ENCODE data around the gene FOXP3.

FOXP3 gene

GRCh38 chrX:49286136-49286535, 21.6 kb upstream of the FOXP3 start:
- no peaks in the 10 kb centered on the region for H3K36me3 Mint-ChIP-seq (ENCODE audit: low read depth)

GRCh38 chrX:49284212-49284611, 19.7 kb upstream of the FOXP3 start:
- Mint-ChIP-seq H3K4me3 (no peak overlapping the region), H3K4me1 (ENCODE audit: low read depth) (peaks cover 41% of the 10 kb centered on the region), H3K27me3 (peaks cover 32% of the 10 kb centered on the region), H3K27ac (no peak overlapping the region), H3K9me3 (no peaks in the 10 kb centered on the region), H3K36me3 (ENCODE audit: low read depth) (no peaks in the 10 kb centered on the region)
- no peak for DNase-seq

More at GRCh38 chrX:49286136-49286535, 21.6 kb upstream of the FOXP3 start:
- peaks cover 35% of the 10 kb centered on the region for H3K27me3 Mint-ChIP-seq
- peaks cover 32% of the 10 kb centered on the region for H3K4me1 Mint-ChIP-seq (ENCODE audit: low read depth)
- no peak overlapping the region for H3K4me3 Mint-ChIP-seq
- DNase-seq = peak; percentile 16
- no peaks in the 10 kb centered on the region for H3K9me3 Mint-ChIP-seq
- H3K27ac Mint-ChIP-seq = no peak overlapping the region

- H3K27me3 Mint-ChIP-seq = peaks cover 30% of the 10 kb centered on the region
- H3K9me3 Mint-ChIP-seq = no peaks in the 10 kb centered on the region
- H3K36me3 Mint-ChIP-seq (ENCODE audit: low read depth) = no peaks in the 10 kb centered on the region
- no peak overlapping the region for H3K27ac Mint-ChIP-seq
- peak; percentile 22 for DNase-seq
- H3K4me1 Mint-ChIP-seq (ENCODE audit: low read depth) = peaks cover 45% of the 10 kb centered on the region
- no peak overlapping the region for H3K4me3 Mint-ChIP-seq
These were observed 18.1 kb upstream of the FOXP3 start for GRCh38 chrX:49282647-49283011.

DNA sequence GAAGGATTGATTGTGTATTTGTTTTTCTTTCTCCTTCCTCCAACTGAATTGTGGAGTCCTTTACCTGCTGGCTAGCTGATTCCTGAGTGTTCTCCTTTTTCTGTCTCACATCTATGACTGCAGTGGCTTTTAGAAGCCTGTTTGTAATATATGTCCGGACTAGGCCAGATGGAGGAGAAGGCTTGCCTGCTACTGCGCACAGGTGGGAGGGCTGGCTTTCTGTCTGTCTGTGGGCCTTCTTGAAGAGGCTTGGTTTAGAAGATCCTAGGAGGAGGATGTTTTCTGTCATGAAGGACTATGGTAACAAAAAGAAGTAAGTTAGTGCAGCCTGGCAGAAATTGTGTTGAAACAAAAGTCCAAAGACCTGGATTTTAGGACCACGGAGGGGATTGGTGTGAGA, 13.6 kb upstream of the FOXP3 start:
- H3K4me3 Mint-ChIP-seq = peak overlapping the region; percentile 54
- peaks cover 82% of the 10 kb centered on the region for H3K4me1 Mint-ChIP-seq (ENCODE audit: low read depth)
- H3K27ac Mint-ChIP-seq = peak overlapping the region; percentile 95
- DNase-seq = peak; percentile 29
- H3K27me3 Mint-ChIP-seq = peaks cover 41% of the 10 kb centered on the region
- H3K9me3 Mint-ChIP-seq = no peaks in the 10 kb centered on the region
- H3K36me3 Mint-ChIP-seq (ENCODE audit: low read depth) = peaks cover 19% of the 10 kb centered on the region

GRCh38 chrX:49277535-49277830, 13.0 kb upstream of the FOXP3 start:
- Mint-ChIP-seq H3K9me3 (no peaks in the 10 kb centered on the region), H3K27ac (peak overlapping the region; percentile 95), H3K4me1 (ENCODE audit: low read depth) (peaks cover 84% of the 10 kb centered on the region), H3K27me3 (peaks cover 37% of the 10 kb centered on the region), H3K36me3 (ENCODE audit: low read depth) (peaks cover 19% of the 10 kb centered on the region), H3K4me3 (peak overlapping the region; percentile 54)
- no peak for DNase-seq

GRCh38 chrX:49276671-49277534, 12.4 kb upstream of the FOXP3 start:
- Mint-ChIP-seq H3K4me1 (ENCODE audit: low read depth) (peaks cover 85% of the 10 kb centered on the region), H3K4me3 (peak overlapping the region; percentile 54), H3K27ac (peak overlapping the region; percentile 95)

DNA sequence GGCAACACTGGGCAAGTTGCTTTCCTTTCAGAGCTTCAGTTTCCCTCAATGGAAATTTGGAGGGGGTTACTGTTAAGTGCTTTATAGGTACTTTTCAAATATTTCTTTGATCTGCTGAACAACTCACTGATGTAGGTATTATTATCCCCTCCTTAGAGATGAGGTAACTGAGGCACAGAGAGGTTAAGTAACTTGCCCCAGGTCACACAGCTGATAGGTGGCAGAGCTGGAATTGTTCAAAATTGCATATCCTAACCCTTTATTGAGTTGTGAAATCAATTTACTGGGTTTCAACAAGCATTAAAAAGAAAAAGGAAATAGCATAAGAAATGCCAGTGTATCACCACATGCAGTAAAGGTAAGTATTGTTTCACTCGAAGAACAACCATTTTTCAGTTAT, 11.7 kb upstream of the FOXP3 start:
- Mint-ChIP-seq H3K27ac (peak overlapping the region; percentile 95), H3K4me1 (ENCODE audit: low read depth) (peaks cover 88% of the 10 kb centered on the region), H3K9me3 (no peaks in the 10 kb centered on the region), H3K36me3 (ENCODE audit: low read depth) (peaks cover 24% of the 10 kb centered on the region), H3K4me3 (no peak overlapping the region), H3K27me3 (peaks cover 35% of the 10 kb centered on the region)
- no peak for DNase-seq

More at GRCh38 chrX:49276671-49277534, 12.4 kb upstream of the FOXP3 start:
- H3K36me3 Mint-ChIP-seq (ENCODE audit: low read depth) = peaks cover 19% of the 10 kb centered on the region
- no peaks in the 10 kb centered on the region for H3K9me3 Mint-ChIP-seq
- peak; percentile 55 for DNase-seq
- peaks cover 36% of the 10 kb centered on the region for H3K27me3 Mint-ChIP-seq

DNA sequence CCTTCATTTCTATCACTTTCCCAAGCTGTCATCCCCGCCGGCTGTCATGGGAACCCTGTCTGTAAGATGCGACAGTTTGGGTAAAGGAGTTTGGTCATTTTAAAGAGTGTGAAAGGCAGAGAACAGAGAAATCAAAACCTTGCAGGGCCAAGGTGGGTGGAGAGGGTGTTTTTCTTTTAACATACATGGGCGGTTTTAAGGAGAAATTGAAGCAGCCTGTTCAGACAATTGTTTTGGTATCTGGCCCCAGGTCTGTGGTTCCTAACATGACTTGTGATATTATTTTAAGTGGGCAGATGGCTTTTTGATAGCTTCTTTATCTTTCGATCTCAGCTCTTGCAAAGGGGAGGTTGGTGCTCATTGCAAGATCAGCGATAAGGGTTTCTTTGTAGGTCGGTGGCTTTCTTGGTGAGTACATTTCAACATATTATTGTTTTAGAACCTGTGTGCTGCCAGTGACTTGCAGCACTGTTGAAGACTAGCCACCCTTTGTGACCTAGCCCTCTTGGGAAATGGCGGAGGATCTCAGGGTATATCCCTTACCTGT, 8.7 kb upstream of the FOXP3 start:
- no peaks in the 10 kb centered on the region for H3K9me3 Mint-ChIP-seq
- H3K27ac Mint-ChIP-seq = peak overlapping the region; percentile 83
- peaks cover 33% of the 10 kb centered on the region for H3K36me3 Mint-ChIP-seq (ENCODE audit: low read depth)
- H3K27me3 Mint-ChIP-seq = peaks cover 26% of the 10 kb centered on the region
- DNase-seq = peak; percentile 53
- H3K4me3 Mint-ChIP-seq = peak overlapping the region; percentile 68
- peaks cover 80% of the 10 kb centered on the region for H3K4me1 Mint-ChIP-seq (ENCODE audit: low read depth)

GRCh38 chrX:49272421-49272820, 7.9 kb upstream of the FOXP3 start:
- Mint-ChIP-seq H3K36me3 (ENCODE audit: low read depth) (peaks cover 33% of the 10 kb centered on the region), H3K27me3 (peaks cover 18% of the 10 kb centered on the region), H3K4me3 (peak overlapping the region; percentile 68), H3K27ac (peak overlapping the region; percentile 83), H3K9me3 (no peaks in the 10 kb centered on the region), H3K4me1 (ENCODE audit: low read depth) (peaks cover 74% of the 10 kb centered on the region)
- peak; percentile 34 for DNase-seq

- Mint-ChIP-seq H3K4me1 (ENCODE audit: low read depth) (peaks cover 63% of the 10 kb centered on the region), H3K27ac (peak overlapping the region; percentile 73), H3K9me3 (no peaks in the 10 kb centered on the region), H3K4me3 (peak overlapping the region; percentile 68), H3K36me3 (ENCODE audit: low read depth) (peaks cover 31% of the 10 kb centered on the region), H3K27me3 (peaks cover 18% of the 10 kb centered on the region)
- DNase-seq = no peak
These were observed 6.8 kb upstream of the FOXP3 start for GRCh38 chrX:49271341-49271740.

- Mint-ChIP-seq H3K9me3 (no peaks in the 10 kb centered on the region), H3K27me3 (peaks cover 16% of the 10 kb centered on the region), H3K36me3 (ENCODE audit: low read depth) (peaks cover 30% of the 10 kb centered on the region), H3K4me1 (ENCODE audit: low read depth) (peaks cover 54% of the 10 kb centered on the region), H3K27ac (peak overlapping the region; percentile 73), H3K4me3 (peak overlapping the region; percentile 68)
- no peak for DNase-seq
These were observed 5.9 kb upstream of the FOXP3 start for GRCh38 chrX:49270249-49270921.

DNA sequence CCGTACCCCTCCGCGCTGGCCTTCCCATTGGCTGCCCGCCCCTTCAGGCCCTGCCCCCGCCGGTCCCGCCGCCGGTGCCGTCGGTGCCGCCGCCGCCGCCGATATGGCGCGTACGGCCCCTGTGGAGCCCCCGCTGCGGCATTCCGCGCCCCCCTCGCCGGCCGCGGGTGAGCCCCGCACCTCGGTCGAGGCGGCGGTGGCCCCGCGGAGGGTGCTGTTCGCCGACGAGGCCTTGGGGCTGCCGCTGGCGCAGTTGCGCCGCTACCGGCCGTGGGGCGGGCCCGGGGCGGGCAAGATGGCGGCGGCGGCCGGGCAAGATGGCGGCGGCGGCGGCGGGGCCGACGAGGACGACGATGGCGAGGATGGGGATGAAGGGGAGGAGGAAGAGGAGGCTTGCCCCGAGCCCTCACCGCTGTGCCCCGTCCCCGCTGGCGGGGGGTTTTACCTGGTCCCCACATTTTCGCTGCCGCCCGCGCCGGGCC, 5.3 kb upstream of the FOXP3 start, which contains the start of gene PPP1R3F:
Gene PPP1R3F, plus strand, starts transcription at position 27 of the 482 bp plus-strand sequence. Its CDS starts 77 bp downstream, at position 104.
- Mint-ChIP-seq H3K27me3 (peaks cover 10% of the 10 kb centered on the region), H3K4me3 (peak within 1 kb of the TSS; percentile 87), H3K27ac (peak within 1 kb of the TSS; percentile 100), H3K9me3 (no peaks in the 10 kb centered on the region), H3K36me3 (ENCODE audit: low read depth) (peaks cover 24% of the 10 kb centered on the region), H3K4me1 (ENCODE audit: low read depth) (peaks cover 54% of the 10 kb centered on the region)
- no peak for DNase-seq

DNA sequence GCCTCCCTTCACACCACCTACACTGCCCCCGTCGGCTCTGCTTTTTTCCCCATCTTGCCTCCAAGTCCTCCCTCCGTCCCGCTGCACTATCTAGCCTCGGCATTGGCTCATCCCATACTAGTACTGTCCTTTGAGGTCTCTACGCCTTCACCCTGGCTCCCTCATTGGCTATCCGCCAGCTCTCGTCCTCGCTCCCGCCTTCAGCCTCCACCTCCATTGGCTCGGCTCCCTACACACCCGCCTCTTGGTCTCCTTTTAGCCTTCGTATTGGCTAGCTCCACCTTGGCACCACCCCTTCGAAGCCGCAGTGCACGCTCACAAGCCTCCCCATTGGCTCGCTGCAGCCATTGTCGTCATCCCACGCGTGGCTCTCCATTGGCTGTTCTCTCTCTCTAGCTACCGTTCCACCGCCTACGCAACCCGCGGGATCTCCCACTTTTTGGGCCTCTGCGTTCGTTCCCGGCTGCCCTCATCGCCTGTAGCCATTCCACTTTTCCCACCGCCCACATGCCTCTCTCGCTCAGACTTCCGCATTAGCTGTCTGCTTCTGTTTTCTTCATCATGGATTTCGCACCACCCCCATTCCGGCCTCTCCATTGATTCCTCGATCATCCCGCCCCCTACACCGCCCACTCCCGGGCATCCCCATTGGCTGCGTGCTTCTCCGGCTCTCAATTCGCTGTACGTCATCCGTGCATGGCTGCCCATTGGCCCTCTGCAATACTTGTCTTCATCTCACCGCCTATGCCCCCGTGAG, 4.7 kb upstream of the FOXP3 start:
- Mint-ChIP-seq H3K9me3 (no peaks in the 10 kb centered on the region), H3K36me3 (ENCODE audit: low read depth) (peaks cover 18% of the 10 kb centered on the region), H3K27ac (peak overlapping the region; percentile 100), H3K4me3 (peak overlapping the region; percentile 87), H3K27me3 (peaks cover 5% of the 10 kb centered on the region), H3K4me1 (ENCODE audit: low read depth) (peaks cover 54% of the 10 kb centered on the region)
- peak; percentile 93 for DNase-seq

- Mint-ChIP-seq H3K27me3 (peaks cover 9% of the 10 kb centered on the region), H3K36me3 (ENCODE audit: low read depth) (peaks cover 16% of the 10 kb centered on the region), H3K4me1 (ENCODE audit: low read depth) (peaks cover 54% of the 10 kb centered on the region), H3K27ac (peak overlapping the region; percentile 100), H3K9me3 (no peaks in the 10 kb centered on the region), H3K4me3 (peak overlapping the region; percentile 87)
- DNase-seq = no peak
These were observed 4.1 kb upstream of the FOXP3 start for GRCh38 chrX:49268702-49269009.
